Measurements from ENCODE around the gene EYS. TPM values are rescaled to one million over a fixed set of nuclear protein-coding genes. Genes with fewer than 3 reads are reported as not detected.

EYS gene
- total and polyA plus RNA-seq, 2 of the 8 experiments (the other 6 are each of a cell fraction or from before 2014, with no cell fraction given) = 0.05 to 0.13 TPM

DNA sequence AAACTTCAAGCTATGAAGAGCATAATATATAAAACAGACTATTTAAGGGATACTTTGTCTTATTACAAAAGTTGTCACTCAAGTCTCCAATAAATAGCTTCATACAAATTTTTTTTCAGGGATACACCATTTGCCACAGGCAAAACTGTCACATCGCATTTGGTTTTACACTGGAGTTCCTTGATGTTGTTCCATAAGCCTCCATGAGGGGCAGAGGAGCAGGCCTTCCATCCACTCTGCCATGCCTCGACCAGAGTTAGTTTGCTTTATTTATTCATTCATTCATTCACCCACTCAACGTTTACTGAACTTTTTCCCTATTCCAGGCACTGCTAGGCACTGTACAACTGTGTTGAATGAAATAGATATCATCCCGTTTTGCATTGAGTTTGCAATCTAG lies 1824.8 kb downstream of the EYS start:
- Histone ChIP-seq H3K4me2 (ENCODE audit: insufficient read depth in 1 of 2, low read depth in 2 of 2, low read length in 2 of 2) (no peak overlapping the region), H3K4me3 (ENCODE audit: extremely low read depth in 1 of 4, insufficient read depth in 2 of 4, low read depth in 3 of 4, low read length in 4 of 4) (no peak overlapping the region), H4K20me1 (replicated peaks in 1 of 2; ENCODE audit: control insufficient read depth in 1 of 2, insufficient read depth in 2 of 2, low read length in 2 of 2) (no peaks in the 10 kb centered on the region), H3K27me3 (replicated peaks in 1 of 4; ENCODE audit: control insufficient read depth in 3 of 4, extremely low read depth in 1 of 4, insufficient read depth in 3 of 4, low read length in 3 of 4) (no peaks in the 10 kb centered on the region), H2BK20ac (ENCODE audit: low read length) (no peak overlapping the region), H2BK5ac (ENCODE audit: low read depth, low read length) (no peak overlapping the region), H3K4me1 (replicated peaks in 1 of 4; ENCODE audit: control insufficient read depth in 3 of 4, insufficient read depth in 4 of 4, low read length in 3 of 4) (no peaks in the 10 kb centered on the region), H3K14ac (ENCODE audit: insufficient read length) (no peak overlapping the region), H2BK120ac (replicated peaks; ENCODE audit: low read depth, low read length) (no peak overlapping the region), H3K79me2 (ENCODE audit: control insufficient read depth in 1 of 2, insufficient read depth in 2 of 2, low read length in 2 of 2) (no peaks in the 10 kb centered on the region), H3K36me3 (ENCODE audit: control insufficient read depth in 2 of 4, insufficient read depth in 4 of 4, low read length in 3 of 4) (no peaks in the 10 kb centered on the region), H2BK15ac (ENCODE audit: low read length) (no peak overlapping the region), H2AK5ac (ENCODE audit: low read depth, low read length) (no peak overlapping the region), H3K56ac (replicated peaks; ENCODE audit: insufficient read length, low read depth, low read length) (no peak overlapping the region), H3K9me3 (ENCODE audit: insufficient read depth in 2 of 2, low read depth in 1 of 2, low read length in 1 of 2) (peaks cover 10 to 13% of the 10 kb centered on the region in 2 experiments), H3K23ac (ENCODE audit: insufficient read length) (no peak overlapping the region), H3K27ac (ENCODE audit: low read depth, low read length) (no peak overlapping the region), H3K9ac (replicated peaks in 1 of 4; ENCODE audit: extremely low read depth in 1 of 4, low read depth in 3 of 4, low read length in 3 of 4) (no peak overlapping the region), H2BK12ac (ENCODE audit: low read depth, low read length) (no peak overlapping the region), H2AFZ (ENCODE audit: low read length) (no peak overlapping the region), H3K79me1 (ENCODE audit: low read depth, low read length) (no peaks in the 10 kb centered on the region), H3K18ac (ENCODE audit: extremely low read depth, low read length) (no peak overlapping the region), H3K4ac (replicated peaks; ENCODE audit: insufficient read length, low read depth, low read length) (no peak overlapping the region), H3K23me2 (ENCODE audit: low read depth, low read length) (no peaks in the 10 kb centered on the region), H4K91ac (replicated peaks; ENCODE audit: insufficient read length, low read length) (no peak overlapping the region), H4K8ac (ENCODE audit: extremely low read depth, insufficient read depth, low read length) (no peak overlapping the region), H4K5ac (ENCODE audit: insufficient read length, low read depth, low read length) (no peak overlapping the region)
- ChIA-PET CTCF (ENCODE audit: partially characterized antibody) (interaction anchor here (0.8 to 1.5 kb wide), 5 partner anchors 9 to 64 kb away, joined by 4 to 8 read pairs (median 5); no protein-coding TSS in a partner anchor), POLR2A (ENCODE audit: partially characterized antibody) (no interaction called here)
- TF ChIP-seq KDM1A (IDR thresholded peaks at IDR 0.05; ENCODE audit: borderline replicate concordance, low read length) (no peak), SIX5 (IDR thresholded peaks at IDR 0.05; ENCODE audit: low read depth, low read length) (no peak), RAD21 (IDR thresholded peaks at IDR 0.05 in 1 of 2, conservative IDR thresholded peaks at IDR 0.05 in 1 of 2; ENCODE audit: low read depth in 2 of 2, low read length in 2 of 2) (peak; percentile 25 to 29), POLR2AphosphoS5 (IDR thresholded peaks at IDR 0.05; ENCODE audit: low read depth, low read length) (no peak), EGR1 (IDR thresholded peaks at IDR 0.05; ENCODE audit: borderline replicate concordance, low read depth, low read length) (no peak)
- TF ChIP-seq, protein P1, sequence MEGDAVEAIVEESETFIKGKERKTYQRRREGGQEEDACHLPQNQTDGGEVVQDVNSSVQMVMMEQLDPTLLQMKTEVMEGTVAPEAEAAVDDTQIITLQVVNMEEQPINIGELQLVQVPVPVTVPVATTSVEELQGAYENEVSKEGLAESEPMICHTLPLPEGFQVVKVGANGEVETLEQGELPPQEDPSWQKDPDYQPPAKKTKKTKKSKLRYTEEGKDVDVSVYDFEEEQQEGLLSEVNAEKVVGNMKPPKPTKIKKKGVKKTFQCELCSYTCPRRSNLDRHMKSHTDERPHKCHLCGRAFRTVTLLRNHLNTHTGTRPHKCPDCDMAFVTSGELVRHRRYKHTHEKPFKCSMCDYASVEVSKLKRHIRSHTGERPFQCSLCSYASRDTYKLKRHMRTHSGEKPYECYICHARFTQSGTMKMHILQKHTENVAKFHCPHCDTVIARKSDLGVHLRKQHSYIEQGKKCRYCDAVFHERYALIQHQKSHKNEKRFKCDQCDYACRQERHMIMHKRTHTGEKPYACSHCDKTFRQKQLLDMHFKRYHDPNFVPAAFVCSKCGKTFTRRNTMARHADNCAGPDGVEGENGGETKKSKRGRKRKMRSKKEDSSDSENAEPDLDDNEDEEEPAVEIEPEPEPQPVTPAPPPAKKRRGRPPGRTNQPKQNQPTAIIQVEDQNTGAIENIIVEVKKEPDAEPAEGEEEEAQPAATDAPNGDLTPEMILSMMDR (IDR thresholded peaks at IDR 0.05; ENCODE audit: control extremely low read depth in 1 of 3, insufficient read depth in 1 of 3, low read depth in 1 of 3, low read length in 3 of 3) = peak; percentile 25 to 56 (median 31); a peak in 3 of 4 replicates
- peak; percentile 88 for FAIRE-seq
- 70% methylated on average over 4 of the region's 4 CpGs; no CpG with 5 or more reads in 1 of the 2 experiments for WGBS, 2 experiments (ENCODE audit: extremely low coverage in 1 of 2, insufficient coverage in 1 of 2, insufficient read length in 1 of 2, insufficient replicate concordance in 2 of 2, low coverage in 1 of 2, low lambda C conversion rate in 2 of 2, missing lambda C conversion rate in 1 of 2)
- no peak for DNase-seq (ENCODE audit: low read depth in 1 of 2, low spot score in 2 of 2)

All from H1 (cell line).